Ishikawa (cell line): Measurements from ENCODE around the gene USP4.

ENCODE experiments used
- CEBPB ChIP-seq: IDR thresholded peaks from 2 replicates; pipeline ENCODE4 v1.6.1; 2012
- CREB1 ChIP-seq: IDR thresholded peaks from 2 replicates; pipeline ENCODE4 v1.6.1; 2012; ENCODE audit warnings: low read depth
- EGR1 ChIP-seq: IDR thresholded peaks from 2 replicates; pipeline ENCODE4 v1.6.1; 2012
- EP300 ChIP-seq: IDR thresholded peaks from 2 replicates; pipeline ENCODE4 v1.6.1; 2012; ENCODE audit warnings: borderline replicate concordance
- FOXM1 ChIP-seq: IDR thresholded peaks from 2 replicates; pipeline ENCODE4 v1.6.1; 2012; ENCODE audit warnings: low read depth, borderline replicate concordance
- MAX ChIP-seq: IDR thresholded peaks from 2 replicates; pipeline ENCODE4 v1.6.1; 2012
- NFIC ChIP-seq: IDR thresholded peaks from 2 replicates; pipeline ENCODE4 v1.6.1; 2012
- RAD21 ChIP-seq: IDR thresholded peaks from 2 replicates; pipeline ENCODE4 v1.6.1; 2012; ENCODE audit warnings: low read depth
- REST ChIP-seq: IDR thresholded peaks from 2 replicates; pipeline ENCODE4 v1.6.1; 2012; ENCODE audit warnings: low read depth, mild to moderate bottlenecking
- TAF1 ChIP-seq: IDR thresholded peaks from 2 replicates; pipeline ENCODE4 v1.6.1; 2012; ENCODE audit warnings: low read depth, mild to moderate bottlenecking
- TCF12 ChIP-seq: IDR thresholded peaks from 2 replicates; pipeline ENCODE4 v1.6.1; 2012; ENCODE audit warnings: low read depth
- TEAD4 ChIP-seq: IDR thresholded peaks from 2 replicates; pipeline ENCODE4 v1.6.1; 2012
- USF1 ChIP-seq: IDR thresholded peaks from 2 replicates; pipeline ENCODE4 v1.6.1; 2012
- YY1 ChIP-seq: IDR thresholded peaks from 2 replicates; pipeline ENCODE4 v1.6.1; 2012; ENCODE audit warnings: low read depth
- ZBTB7A ChIP-seq: IDR thresholded peaks from 2 replicates; pipeline ENCODE4 v1.6.1; 2012; ENCODE audit warnings: low read depth

The USP4 gene

GRCh38 chr3:49310677-49311076 is 29.2 kb downstream of the USP4 start:
- no peak for TF ChIP-seq TEAD4
- TF ChIP-seq CREB1 = no peak
- no peak for TF ChIP-seq REST

- TF ChIP-seq EP300 = no peak
- TF ChIP-seq TCF12 = no peak
- TF ChIP-seq MAX = no peak
- TF ChIP-seq EGR1 = no peak
- no peak for TF ChIP-seq REST
- TF ChIP-seq USF1 = no peak
- no peak for TF ChIP-seq NFIC
- no peak for TF ChIP-seq TAF1
- no peak for TF ChIP-seq TEAD4
- no peak for TF ChIP-seq RAD21
- TF ChIP-seq YY1 = no peak
- no peak for TF ChIP-seq CREB1
- no peak for TF ChIP-seq CEBPB
- no peak for TF ChIP-seq FOXM1
- no peak for TF ChIP-seq ZBTB7A
Observed at GRCh38 chr3:49305608-49306007, 34.2 kb downstream of the USP4 start.

GRCh38 chr3:49302613-49303012 is 37.2 kb downstream of the USP4 start:
- TF ChIP-seq TCF12 (no peak), TAF1 (no peak), USF1 (no peak), RAD21 (no peak), CEBPB (no peak), TEAD4 (no peak), EGR1 (no peak), MAX (no peak)

GRCh38 chr3:49300595-49300994 is 39.3 kb downstream of the USP4 start:
- TF ChIP-seq EP300 (no peak), TCF12 (no peak), EGR1 (no peak), CEBPB (no peak), USF1 (no peak), TAF1 (no peak), TEAD4 (no peak), MAX (no peak), ZBTB7A (no peak), FOXM1 (no peak), NFIC (no peak)

GRCh38 chr3:49298511-49298910 is 41.3 kb downstream of the USP4 start:
- no peak for TF ChIP-seq TCF12
- TF ChIP-seq YY1 = no peak
- TF ChIP-seq REST = no peak
- TF ChIP-seq CEBPB = no peak
- TF ChIP-seq CREB1 = no peak
- no peak for TF ChIP-seq TEAD4
- no peak for TF ChIP-seq TAF1
- TF ChIP-seq NFIC = no peak
- no peak for TF ChIP-seq USF1
- no peak for TF ChIP-seq EGR1
- TF ChIP-seq MAX = no peak
- no peak for TF ChIP-seq RAD21
- no peak for TF ChIP-seq ZBTB7A
- TF ChIP-seq FOXM1 = no peak
- no peak for TF ChIP-seq EP300
